ENCODE data around the gene AMOTL2.

Gene AMOTL2

DNA sequence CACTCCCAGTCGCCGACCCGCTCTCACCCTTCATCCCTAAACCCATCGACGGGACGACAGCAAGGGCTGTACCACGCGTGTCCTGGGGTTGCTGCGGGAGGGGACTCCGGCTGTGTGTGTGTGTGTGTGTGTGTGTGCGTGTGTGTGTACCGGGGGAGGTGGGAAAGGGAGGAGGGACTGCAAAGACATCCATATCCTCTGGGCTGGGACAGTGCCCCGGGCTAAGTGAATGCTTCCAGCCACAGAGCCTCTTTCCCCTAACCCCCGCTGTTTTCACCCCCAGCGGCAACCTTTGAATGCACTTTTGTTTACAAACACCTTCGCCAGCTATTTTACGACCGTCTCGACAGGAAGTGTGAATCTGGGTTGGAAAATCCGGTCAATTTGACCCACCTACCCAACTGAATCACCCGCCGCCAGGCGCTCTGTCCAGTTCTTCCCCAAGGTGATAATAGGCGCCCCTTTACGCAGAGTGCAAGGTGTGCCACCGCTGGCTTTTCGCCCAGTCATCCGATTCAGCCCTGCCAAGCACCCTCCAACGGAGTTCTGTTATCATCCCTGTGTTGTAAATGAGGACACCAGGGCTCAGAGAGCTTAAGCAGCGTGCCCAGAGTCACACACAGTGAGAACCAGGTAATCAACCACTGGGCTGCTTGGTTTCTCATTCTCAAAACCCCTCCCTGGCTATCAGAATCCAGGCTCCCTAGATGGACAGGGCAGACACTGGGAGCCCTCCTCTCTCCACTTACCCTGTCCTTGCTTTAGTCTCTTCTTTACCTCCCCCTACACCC, 739 bp upstream of the AMOTL2 start:
- no CpG with 5 or more reads among the region's 30 CpGs for WGBS (ENCODE audit: extremely low coverage, insufficient coverage, low lambda C conversion rate)
- no peak overlapping the region for H4K8ac ChIP-seq (ENCODE audit: low read depth, low read length)
- DNase-seq = peak; percentile 99

GRCh38 chr3:134373271-134374104, 759 bp downstream of the AMOTL2 start:
- Histone ChIP-seq H3K4me3 (ENCODE audit: low read length) (peak overlapping the region; percentile 79), H3K79me2 (ENCODE audit: control insufficient read depth, insufficient read depth, low read length) (peaks cover 60% of the 10 kb centered on the region), H3K4me2 (ENCODE audit: low read length) (peak overlapping the region; percentile 66), H3K27ac (ENCODE audit: low read depth, low read length) (peak overlapping the region; percentile 99), H3K27me3 (ENCODE audit: insufficient read depth, low read length, poor library complexity) (no peaks in the 10 kb centered on the region), H3K9ac (ENCODE audit: low read length) (peak overlapping the region; percentile 98), H3K56ac (ENCODE audit: low read length) (peak overlapping the region; percentile 98), H3K4ac (ENCODE audit: low read depth, low read length) (peak overlapping the region; percentile 99), H2BK5ac (ENCODE audit: low read length) (peak overlapping the region; percentile 100), H3K36me3 (ENCODE audit: control insufficient read depth, insufficient read depth, low read length) (peaks cover 11% of the 10 kb centered on the region), H2AK5ac (ENCODE audit: low read length) (peak overlapping the region; percentile 36), H3K23ac (ENCODE audit: low read length) (no peak overlapping the region), H2BK120ac (ENCODE audit: low read depth, low read length) (peak overlapping the region; percentile 93), H3K79me1 (ENCODE audit: low read length) (peaks cover 9% of the 10 kb centered on the region), H2BK15ac (replicated peaks; ENCODE audit: low read depth) (no peak overlapping the region), H4K8ac (ENCODE audit: low read depth, low read length) (peak overlapping the region; percentile 59), H3K4me1 (ENCODE audit: control insufficient read depth, low read depth, low read length) (peaks cover 34% of the 10 kb centered on the region), H3K18ac (ENCODE audit: low read length) (peak overlapping the region; percentile 99), H4K5ac (ENCODE audit: low read length) (no peak overlapping the region)
- no CpG with 5 or more reads among the region's 51 CpGs for WGBS (ENCODE audit: extremely low coverage, insufficient coverage, low lambda C conversion rate)
- peak; percentile 96 for DNase-seq

More for the DNA sequence above, 739 bp upstream of the AMOTL2 start:
- H3K79me1 ChIP-seq (ENCODE audit: low read length) = peaks cover 3% of the 10 kb centered on the region
- H3K4me3 ChIP-seq (ENCODE audit: low read length) = peak overlapping the region; percentile 57
- H3K4me1 ChIP-seq (ENCODE audit: control insufficient read depth, low read depth, low read length) = peaks cover 32% of the 10 kb centered on the region
- peaks cover 45% of the 10 kb centered on the region for H3K79me2 ChIP-seq (ENCODE audit: control insufficient read depth, insufficient read depth, low read length)
- peak overlapping the region; percentile 25 for H3K18ac ChIP-seq (ENCODE audit: low read length)
- peak overlapping the region; percentile 88 for H3K4me2 ChIP-seq (ENCODE audit: low read length)
- peak overlapping the region; percentile 74 for H3K4ac ChIP-seq (ENCODE audit: low read depth, low read length)
- H3K27ac ChIP-seq (ENCODE audit: low read depth, low read length) = peak overlapping the region; percentile 98
- no peak overlapping the region for H2BK15ac ChIP-seq (replicated peaks; ENCODE audit: low read depth)
- peaks cover 3% of the 10 kb centered on the region for H3K36me3 ChIP-seq (ENCODE audit: control insufficient read depth, insufficient read depth, low read length)
- peak overlapping the region; percentile 82 for H3K9ac ChIP-seq (ENCODE audit: low read length)
- peak overlapping the region; percentile 98 for H3K56ac ChIP-seq (ENCODE audit: low read length)
- H4K5ac ChIP-seq (ENCODE audit: low read length) = no peak overlapping the region
- peak overlapping the region; percentile 100 for H2BK5ac ChIP-seq (ENCODE audit: low read length)
- peak overlapping the region; percentile 92 for H2BK120ac ChIP-seq (ENCODE audit: low read depth, low read length)
- H2AK5ac ChIP-seq (ENCODE audit: low read length) = peak overlapping the region; percentile 87
- peak overlapping the region; percentile 92 for H3K23ac ChIP-seq (ENCODE audit: low read length)
- no peaks in the 10 kb centered on the region for H3K27me3 ChIP-seq (ENCODE audit: insufficient read depth, low read length, poor library complexity)

DNA sequence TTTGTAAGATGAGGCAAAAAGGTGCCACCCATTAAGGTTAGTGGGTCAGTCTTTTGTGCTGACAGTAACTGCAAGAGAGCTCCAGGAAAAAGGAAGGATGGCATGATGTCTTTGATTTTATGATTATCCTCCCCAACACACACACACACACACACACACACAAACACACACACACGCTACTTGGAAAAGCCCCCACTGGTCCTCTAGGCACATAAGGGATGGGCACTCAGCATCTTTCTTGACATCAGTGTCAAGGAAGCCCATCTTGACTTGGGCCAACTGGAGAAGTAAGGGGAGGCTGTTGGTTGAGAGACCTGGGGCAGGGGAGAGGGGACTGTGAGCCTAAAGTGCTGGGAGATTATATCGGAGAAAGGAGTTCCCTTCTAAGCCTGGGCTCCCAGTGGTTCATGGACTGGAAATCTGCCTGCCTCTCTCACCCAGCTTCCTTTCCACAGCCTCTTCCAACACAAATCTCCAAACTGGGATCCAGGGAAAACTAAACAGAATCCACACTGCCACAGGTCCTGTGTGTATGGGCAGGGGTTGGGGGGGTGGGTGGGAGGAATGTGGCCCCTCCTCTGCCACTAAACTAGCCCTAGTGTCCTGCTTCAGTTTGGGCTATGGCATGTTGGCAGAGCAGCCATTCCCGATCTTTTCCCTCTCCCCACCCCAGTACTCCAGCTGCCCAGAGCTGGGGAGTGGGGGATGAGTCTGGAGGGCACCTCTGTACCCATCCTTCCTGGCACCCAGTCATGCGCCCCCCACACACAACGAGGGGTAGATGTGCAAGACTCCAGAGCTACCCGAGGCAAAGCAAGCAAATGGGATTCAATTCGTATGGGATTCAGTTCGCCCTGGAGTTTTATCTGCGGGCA, 1.6 kb downstream of the AMOTL2 start:
- Histone ChIP-seq H3K36me3 (ENCODE audit: control insufficient read depth, insufficient read depth, low read length) (peaks cover 14% of the 10 kb centered on the region), H3K4me1 (ENCODE audit: control insufficient read depth, low read depth, low read length) (peaks cover 30% of the 10 kb centered on the region), H3K9ac (ENCODE audit: low read length) (peak overlapping the region; percentile 98), H3K27ac (ENCODE audit: low read depth, low read length) (peak overlapping the region; percentile 99), H4K5ac (ENCODE audit: low read length) (no peak overlapping the region), H3K56ac (ENCODE audit: low read length) (peak overlapping the region; percentile 98), H4K8ac (ENCODE audit: low read depth, low read length) (no peak overlapping the region), H3K4me3 (ENCODE audit: low read length) (peak overlapping the region; percentile 79), H3K4ac (ENCODE audit: low read depth, low read length) (peak overlapping the region; percentile 22), H3K79me2 (ENCODE audit: control insufficient read depth, insufficient read depth, low read length) (peaks cover 65% of the 10 kb centered on the region), H3K27me3 (ENCODE audit: insufficient read depth, low read length, poor library complexity) (no peaks in the 10 kb centered on the region), H3K23ac (ENCODE audit: low read length) (peak overlapping the region; percentile 99), H2BK120ac (ENCODE audit: low read depth, low read length) (peak overlapping the region; percentile 30), H3K18ac (ENCODE audit: low read length) (peak overlapping the region; percentile 89), H3K4me2 (ENCODE audit: low read length) (peak overlapping the region; percentile 94), H2AK5ac (ENCODE audit: low read length) (peak overlapping the region; percentile 76), H2BK15ac (replicated peaks; ENCODE audit: low read depth) (no peak overlapping the region), H3K79me1 (ENCODE audit: low read length) (peaks cover 11% of the 10 kb centered on the region), H2BK5ac (ENCODE audit: low read length) (peak overlapping the region; percentile 88)
- no peak for DNase-seq
- WGBS (ENCODE audit: extremely low coverage, insufficient coverage, low lambda C conversion rate) = no CpG with 5 or more reads among the region's 9 CpGs

DNA sequence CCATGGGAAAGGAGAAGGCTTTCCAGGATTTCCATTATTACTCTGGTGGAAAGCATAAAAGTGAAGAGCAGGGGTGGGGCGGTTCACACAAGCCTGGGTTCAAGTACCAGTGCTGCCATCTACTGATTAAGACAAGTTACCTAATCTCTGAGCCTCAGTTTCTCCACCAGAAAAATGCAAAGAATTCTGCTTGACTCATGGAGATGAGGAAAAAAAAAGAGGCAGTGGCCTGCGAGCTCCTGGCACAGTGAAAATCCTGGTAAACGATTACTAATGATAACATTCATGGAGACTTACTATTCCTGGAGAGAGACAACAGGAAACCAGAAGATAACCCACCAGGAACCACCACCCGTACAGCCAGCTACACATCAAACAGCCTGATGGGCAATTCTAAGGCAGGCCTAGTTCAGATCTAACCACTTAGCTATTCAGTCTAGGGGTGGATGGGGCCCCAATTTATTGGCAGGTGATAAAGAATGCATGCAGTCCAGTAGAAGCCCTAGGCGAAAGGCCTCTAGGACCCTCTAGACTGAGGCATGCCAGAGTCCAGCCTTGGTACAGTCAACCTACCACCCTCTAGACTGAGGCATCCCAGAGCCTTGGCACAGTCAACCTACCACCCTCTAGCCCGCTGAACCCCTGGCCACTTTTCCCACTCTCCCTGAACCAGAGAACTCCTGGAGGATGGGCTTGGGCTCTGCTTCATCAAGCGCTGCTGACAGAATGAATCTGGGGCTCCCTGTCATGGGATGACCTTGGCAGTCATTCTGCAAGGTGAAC, 2.5 kb downstream of the AMOTL2 start:
- Histone ChIP-seq H2BK120ac (ENCODE audit: low read depth, low read length) (no peak overlapping the region), H3K4me3 (ENCODE audit: low read length) (peak overlapping the region; percentile 3), H3K18ac (ENCODE audit: low read length) (peak overlapping the region; percentile 64), H3K23ac (ENCODE audit: low read length) (no peak overlapping the region), H2AK5ac (ENCODE audit: low read length) (peak overlapping the region; percentile 14), H2BK5ac (ENCODE audit: low read length) (no peak overlapping the region), H3K4me1 (ENCODE audit: control insufficient read depth, low read depth, low read length) (peaks cover 25% of the 10 kb centered on the region), H3K36me3 (ENCODE audit: control insufficient read depth, insufficient read depth, low read length) (peaks cover 14% of the 10 kb centered on the region), H2BK15ac (replicated peaks; ENCODE audit: low read depth) (no peak overlapping the region), H3K27me3 (ENCODE audit: insufficient read depth, low read length, poor library complexity) (no peaks in the 10 kb centered on the region), H4K5ac (ENCODE audit: low read length) (no peak overlapping the region), H3K4ac (ENCODE audit: low read depth, low read length) (no peak overlapping the region), H3K9ac (ENCODE audit: low read length) (peak overlapping the region; percentile 98), H4K8ac (ENCODE audit: low read depth, low read length) (no peak overlapping the region), H3K56ac (ENCODE audit: low read length) (peak overlapping the region; percentile 98), H3K79me1 (ENCODE audit: low read length) (peaks cover 11% of the 10 kb centered on the region), H3K27ac (ENCODE audit: low read depth, low read length) (peak overlapping the region; percentile 45), H3K4me2 (ENCODE audit: low read length) (peak overlapping the region; percentile 83), H3K79me2 (ENCODE audit: control insufficient read depth, insufficient read depth, low read length) (peaks cover 65% of the 10 kb centered on the region)
- peak; percentile 78 for DNase-seq
- no CpG with 5 or more reads among the region's 7 CpGs for WGBS (ENCODE audit: extremely low coverage, insufficient coverage, low lambda C conversion rate)

All from mesendoderm (in vitro differentiated cells).